NCI-H1092 treated with DMSO at 0.1 percent for 48 hours (cell line): ENCODE results near the gene SEPHS1.
A peak's percentile ranks its signal among the peaks of the same experiment; 100 is the strongest.

Source experiments
- DNase-seq: peaks from one replicate; lab custom pipeline; 2025; lab: John Stamatoyannopoulos, UW

SEPHS1 gene

GRCh38 chr10:13327534-13327933 is 20.6 kb downstream of the SEPHS1 start:
- DNase-seq: no peak

- no peak for DNase-seq
These were observed 25.4 kb downstream of the SEPHS1 start for GRCh38 chr10:13322615-13323148.

GRCh38 chr10:13321576-13321975 is 26.5 kb downstream of the SEPHS1 start:
- no peak for DNase-seq

- DNase-seq: no peak
These were observed 28.9 kb downstream of the SEPHS1 start for GRCh38 chr10:13319166-13319565.

- DNase-seq: no peak
These were observed 30.6 kb downstream of the SEPHS1 start for GRCh38 chr10:13317474-13317873.

GRCh38 chr10:13316635-13317311 is 31.3 kb downstream of the SEPHS1 start:
- DNase-seq: no peak

- DNase-seq: no peak
These were observed 32.7 kb downstream of the SEPHS1 start for GRCh38 chr10:13315361-13315760.

GRCh38 chr10:13311177-13311575 is 36.9 kb downstream of the SEPHS1 start:
- DNase-seq: no peak

- no peak for DNase-seq
These were observed 37.4 kb downstream of the SEPHS1 start for GRCh38 chr10:13310518-13311176.

- no peak for DNase-seq
These were observed 38.3 kb downstream of the SEPHS1 start for GRCh38 chr10:13309792-13310191.

- DNase-seq: no peak
These were observed 40.0 kb downstream of the SEPHS1 start for GRCh38 chr10:13308096-13308495.

GRCh38 chr10:13306103-13306502 is 42.0 kb downstream of the SEPHS1 start:
- DNase-seq: no peak

- no peak for DNase-seq
These were observed 45.1 kb downstream of the SEPHS1 start for GRCh38 chr10:13302821-13303555.

GRCh38 chr10:13299437-13300287 is 48.4 kb downstream of the SEPHS1 start, which contains the start of gene PHYH:
Gene PHYH (minus strand): TSS chr10:13300064. CDS start chr10:13300042, 22 bp downstream.
- DNase-seq: peak; percentile 57

GRCh38 chr10:13298748-13299436 is 49.2 kb downstream of the SEPHS1 start:
- DNase-seq: no peak

- no peak for DNase-seq
These were observed 51.6 kb downstream of the SEPHS1 start for GRCh38 chr10:13296476-13296875.

GRCh38 chr10:13294784-13295183 is 53.3 kb downstream of the SEPHS1 start:
- DNase-seq: no peak

- no peak for DNase-seq
These were observed 56.0 kb downstream of the SEPHS1 start for GRCh38 chr10:13291821-13292773.

- DNase-seq: no peak
These were observed 57.0 kb downstream of the SEPHS1 start for GRCh38 chr10:13291061-13291460.

GRCh38 chr10:13284050-13284449 is 64.0 kb downstream of the SEPHS1 start:
- no peak for DNase-seq
